WTC11 (cell line): Measurements from ENCODE around the gene BUD31. TPM values are rescaled to one million over a fixed set of nuclear protein-coding genes. Genes with fewer than 3 reads are reported as not detected.
A peak's percentile ranks its signal among the peaks of the same experiment; 100 is the strongest.
"Not testable (repeated sequence)": the region's sequence is repeated elsewhere in the genome, so short reads cannot be mapped to it uniquely, and the experiment has no call there.

Source experiments
- ATAC-seq: fragments of 200-7000 bp; cut with Tn5 transposase; 2 replicates; pipeline ENCODE4 v1.10.0; 2021; ENCODE audit warnings: mild to moderate bottlenecking, moderate library complexity
- CTCF ChIA-PET: fragments of 300-600 bp; sonication (Branson Sonifier 250); formaldehyde crosslinking; loops from one replicate; lab custom pipeline; 2021; ENCODE audit warnings: antibody characterized with exemption; lab: Charles Lee
- POLR2A ChIA-PET: fragments of 350-600 bp; sonication (Branson Sonifier 250); formaldehyde crosslinking; loops from one replicate; lab custom pipeline; 2021; ENCODE audit warnings: antibody characterized with exemption; lab: Charles Lee
- DNase-seq: peaks from one replicate; pipeline ENCODE4 v3.0.0; 2021; ENCODE audit warnings: low spot score
- H3K27ac Mint-ChIP-seq: 2 replicates; pipeline ENCODE4 v1.8.0; 2021; ENCODE audit warnings: mixed read lengths
- H3K27me3 Mint-ChIP-seq: 2 replicates; pipeline ENCODE4 v1.8.0; 2021; ENCODE audit warnings: low read depth, mild to moderate bottlenecking, moderate library complexity, mixed read lengths
- H3K36me3 Mint-ChIP-seq: 2 replicates; pipeline ENCODE4 v1.8.0; 2021; ENCODE audit warnings: mixed read lengths
- H3K4me1 Mint-ChIP-seq: 2 replicates; pipeline ENCODE4 v1.8.0; 2022; ENCODE audit warnings: mixed read lengths
- H3K4me3 Mint-ChIP-seq: 2 replicates; pipeline ENCODE4 v1.8.0; 2021; ENCODE audit warnings: mild to moderate bottlenecking, moderate library complexity, mixed read lengths
- H3K9me3 Mint-ChIP-seq: 2 replicates; pipeline ENCODE4 v1.8.0; 2021; ENCODE audit warnings: mixed read lengths
- ELF4 ChIP-seq: sonication (generic); formaldehyde crosslinking; IDR thresholded peaks from 2 replicates; pipeline ENCODE4 v1.8.1; 2022; ENCODE audit warnings: low read depth, mild to moderate bottlenecking, moderate library complexity, missing genetic modification reagents
- GABPB1 ChIP-seq: sonication (generic); formaldehyde crosslinking; IDR thresholded peaks from 2 replicates; pipeline ENCODE4 v1.8.1; 2023; ENCODE audit warnings: mild to moderate bottlenecking, missing genetic modification reagents
- NFATC4 ChIP-seq: fragments of 250-450 bp; sonication (Bioruptor Pico); IDR thresholded peaks from 2 replicates; pipeline ENCODE4 v1.9.0; 2021; ENCODE audit warnings: mild to moderate bottlenecking
- NR1H2 ChIP-seq: sonication (generic); formaldehyde crosslinking; IDR thresholded peaks from 2 replicates; pipeline ENCODE4 v1.9.0; 2021; ENCODE audit warnings: mild to moderate bottlenecking, moderate library complexity, missing genetic modification reagents
- OVOL2 ChIP-seq: fragments of 250-450 bp; sonication (Bioruptor Pico); IDR thresholded peaks from 2 replicates; pipeline ENCODE4 v1.9.0; 2021; ENCODE audit warnings: mild to moderate bottlenecking, borderline replicate concordance
- PRRX2 ChIP-seq: fragments of 250-450 bp; sonication (Bioruptor Pico); IDR thresholded peaks from 2 replicates; pipeline ENCODE4 v1.8.0; 2021; ENCODE audit warnings: mild to moderate bottlenecking
- RORB ChIP-seq: fragments of 250-450 bp; sonication (Bioruptor Pico); IDR thresholded peaks from 2 replicates; pipeline ENCODE4 v1.9.0; 2021; ENCODE audit warnings: mild to moderate bottlenecking
- SMAD3 ChIP-seq: sonication (generic); formaldehyde crosslinking; IDR thresholded peaks from 2 replicates; pipeline ENCODE4 v1.8.0; 2022; ENCODE audit warnings: missing genetic modification reagents, mild to moderate bottlenecking, borderline replicate concordance
- SMAD4 ChIP-seq: sonication (generic); formaldehyde crosslinking; IDR thresholded peaks from 2 replicates; pipeline ENCODE4 v1.8.0; 2022; ENCODE audit warnings: mild to moderate bottlenecking, missing genetic modification reagents
- TEAD1 ChIP-seq: sonication (generic); formaldehyde crosslinking; IDR thresholded peaks from 2 replicates; pipeline ENCODE4 v1.8.0; 2022; ENCODE audit warnings: mild to moderate bottlenecking, missing genetic modification reagents
- ZNF263 ChIP-seq: sonication (generic); formaldehyde crosslinking; IDR thresholded peaks from 2 replicates; pipeline ENCODE4 v1.8.1; 2022; ENCODE audit warnings: low read depth, mild to moderate bottlenecking, moderate library complexity, missing genetic modification reagents
- ZNF317 ChIP-seq: sonication (generic); formaldehyde crosslinking; IDR thresholded peaks from 2 replicates; pipeline ENCODE4 v1.8.1; 2023; ENCODE audit warnings: low read depth, mild to moderate bottlenecking, moderate library complexity, missing genetic modification reagents, borderline replicate concordance
- ZNF416 ChIP-seq: fragments of 250-450 bp; sonication (Bioruptor Pico); IDR thresholded peaks from 2 replicates; pipeline ENCODE4 v1.9.0; 2021; ENCODE audit warnings: mild to moderate bottlenecking, inconsistent platforms
- total RNA-seq: library from RNA; stranded (reverse); gene quantifications from 3 replicates; pipeline ENCODE4 v1.2.3, GENCODE V29; 2021
- TF ChIP-seq, protein P1 (sequence below): sonication (generic); formaldehyde crosslinking; IDR thresholded peaks from 2 replicates; pipeline ENCODE4 v1.8.1; 2023; ENCODE audit warnings: mild to moderate bottlenecking, moderate library complexity, missing genetic modification reagents
- TF ChIP-seq, protein P2 (sequence below): sonication (generic); formaldehyde crosslinking; IDR thresholded peaks from 2 replicates; pipeline ENCODE4 v1.8.0; 2022; ENCODE audit warnings: mild to moderate bottlenecking, missing genetic modification reagents
- TF ChIP-seq, protein P3 (sequence below): sonication (generic); formaldehyde crosslinking; IDR thresholded peaks from 2 replicates; pipeline ENCODE4 v1.8.0; 2023; ENCODE audit warnings: missing genetic modification reagents
- TF ChIP-seq, protein P4 (sequence below): fragments of 200-600 bp; IDR thresholded peaks from 2 replicates; pipeline ENCODE4 v1.8.0; 2022; ENCODE audit warnings: antibody characterized with exemption
- TF ChIP-seq, protein P5 (sequence below): sonication (generic); formaldehyde crosslinking; conservative IDR thresholded peaks from 2 replicates; pipeline ENCODE4 v1.8.1; 2022; ENCODE audit warnings: mild to moderate bottlenecking, missing genetic modification reagents
- TF ChIP-seq, protein P6 (sequence below): fragments of 250-450 bp; sonication (Bioruptor Pico); IDR thresholded peaks from 2 replicates; pipeline ENCODE4 v2.1.2; 2022; ENCODE audit warnings: mild to moderate bottlenecking, moderate library complexity
- TF ChIP-seq, protein P7 (sequence below): fragments of 250-450 bp; sonication (Bioruptor Pico); conservative IDR thresholded peaks from 2 replicates; pipeline ENCODE4 v1.9.0; 2021; ENCODE audit warnings: mild to moderate bottlenecking

Gene BUD31
- total RNA-seq, 1 experiment from 2014 or later = 98.7 TPM

DNA sequence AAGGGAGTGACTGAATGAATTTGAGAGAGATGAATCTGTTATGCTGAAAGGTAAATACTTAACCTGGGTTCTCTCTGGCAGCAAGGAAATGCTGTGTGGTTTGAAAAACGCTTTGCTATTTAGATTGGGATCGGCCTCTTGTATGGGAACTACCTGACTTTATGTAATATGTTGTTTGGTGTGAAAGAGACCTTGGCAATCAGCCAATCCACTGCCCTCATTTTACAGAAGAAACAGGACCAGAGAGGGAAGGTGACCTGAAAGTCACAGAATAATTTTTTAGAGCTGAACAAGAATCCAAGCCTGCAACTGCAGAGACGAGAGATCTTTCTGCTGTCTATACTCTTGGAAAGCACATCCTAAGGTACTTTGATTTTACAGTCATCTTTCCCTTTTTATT lies 1.0 kb downstream of the BUD31 start (continued):
- TF ChIP-seq, protein P1, sequence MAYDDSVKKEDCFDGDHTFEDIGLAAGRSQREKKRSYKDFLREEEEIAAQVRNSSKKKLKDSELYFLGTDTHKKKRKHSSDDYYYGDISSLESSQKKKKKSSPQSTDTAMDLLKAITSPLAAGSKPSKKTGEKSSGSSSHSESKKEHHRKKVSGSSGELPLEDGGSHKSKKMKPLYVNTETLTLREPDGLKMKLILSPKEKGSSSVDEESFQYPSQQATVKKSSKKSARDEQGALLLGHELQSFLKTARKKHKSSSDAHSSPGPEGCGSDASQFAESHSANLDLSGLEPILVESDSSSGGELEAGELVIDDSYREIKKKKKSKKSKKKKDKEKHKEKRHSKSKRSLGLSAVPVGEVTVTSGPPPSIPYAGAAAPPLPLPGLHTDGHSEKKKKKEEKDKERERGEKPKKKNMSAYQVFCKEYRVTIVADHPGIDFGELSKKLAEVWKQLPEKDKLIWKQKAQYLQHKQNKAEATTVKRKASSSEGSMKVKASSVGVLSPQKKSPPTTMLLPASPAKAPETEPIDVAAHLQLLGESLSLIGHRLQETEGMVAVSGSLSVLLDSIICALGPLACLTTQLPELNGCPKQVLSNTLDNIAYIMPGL (CRISPR knock-in tag) = no peak
- TF ChIP-seq SMAD3 (no peak), NFATC4 (CRISPR knock-in tag) (no peak), ZNF263 (CRISPR knock-in tag) (no peak)

DNA sequence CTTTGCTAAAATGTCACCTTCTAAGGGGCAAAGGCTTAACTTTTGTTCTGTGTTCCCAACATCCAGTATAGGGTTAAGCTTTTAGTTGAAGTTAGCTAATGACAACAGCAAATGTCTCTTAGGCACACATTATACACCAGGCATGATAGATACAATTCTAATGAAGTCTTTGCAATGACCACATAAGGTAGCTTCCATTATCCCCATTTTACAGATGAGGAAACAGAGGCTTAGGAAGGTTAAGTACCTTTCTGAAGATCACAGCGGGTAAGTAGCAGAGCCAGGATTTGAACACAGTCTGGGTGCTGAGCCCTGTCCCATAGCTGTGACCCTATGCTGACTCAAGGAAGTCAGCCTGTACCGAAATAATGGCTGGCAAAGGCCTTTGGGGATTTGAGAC lies 1.9 kb downstream of the BUD31 start:
- TF ChIP-seq GABPB1 (CRISPR knock-in tag) (no peak), ZNF317 (CRISPR knock-in tag) (no peak), NR1H2 (CRISPR knock-in tag) (no peak), SMAD4 (no peak), OVOL2 (CRISPR knock-in tag) (no peak), ELF4 (no peak)
- TF ChIP-seq, protein P2, sequence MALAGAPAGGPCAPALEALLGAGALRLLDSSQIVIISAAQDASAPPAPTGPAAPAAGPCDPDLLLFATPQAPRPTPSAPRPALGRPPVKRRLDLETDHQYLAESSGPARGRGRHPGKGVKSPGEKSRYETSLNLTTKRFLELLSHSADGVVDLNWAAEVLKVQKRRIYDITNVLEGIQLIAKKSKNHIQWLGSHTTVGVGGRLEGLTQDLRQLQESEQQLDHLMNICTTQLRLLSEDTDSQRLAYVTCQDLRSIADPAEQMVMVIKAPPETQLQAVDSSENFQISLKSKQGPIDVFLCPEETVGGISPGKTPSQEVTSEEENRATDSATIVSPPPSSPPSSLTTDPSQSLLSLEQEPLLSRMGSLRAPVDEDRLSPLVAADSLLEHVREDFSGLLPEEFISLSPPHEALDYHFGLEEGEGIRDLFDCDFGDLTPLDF (CRISPR knock-in tag) = no peak
- TF ChIP-seq, protein P3, sequence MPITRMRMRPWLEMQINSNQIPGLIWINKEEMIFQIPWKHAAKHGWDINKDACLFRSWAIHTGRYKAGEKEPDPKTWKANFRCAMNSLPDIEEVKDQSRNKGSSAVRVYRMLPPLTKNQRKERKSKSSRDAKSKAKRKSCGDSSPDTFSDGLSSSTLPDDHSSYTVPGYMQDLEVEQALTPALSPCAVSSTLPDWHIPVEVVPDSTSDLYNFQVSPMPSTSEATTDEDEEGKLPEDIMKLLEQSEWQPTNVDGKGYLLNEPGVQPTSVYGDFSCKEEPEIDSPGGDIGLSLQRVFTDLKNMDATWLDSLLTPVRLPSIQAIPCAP = no peak
- TF ChIP-seq, all 79 proteins: peak for 0
- CTCF ChIA-PET = interaction anchor here (2.4 kb wide), 1 partner anchor 11 kb away, joined by 5 read pairs; no protein-coding TSS in a partner anchor
- peak overlapping the region; percentile 99 for H3K4me3 Mint-ChIP-seq
- peaks cover 7% of the 10 kb centered on the region for H3K9me3 Mint-ChIP-seq
- peaks cover 46% of the 10 kb centered on the region for H3K36me3 Mint-ChIP-seq
- peaks cover 18% of the 10 kb centered on the region for H3K4me1 Mint-ChIP-seq
- peak overlapping the region; percentile 80; the same call in 1 of the 2 replicates for H3K27ac Mint-ChIP-seq
- ATAC-seq = no peak
- DNase-seq = no peak
- H3K27me3 Mint-ChIP-seq = no peaks in the 10 kb centered on the region
- POLR2A ChIA-PET = no interaction called here

DNA sequence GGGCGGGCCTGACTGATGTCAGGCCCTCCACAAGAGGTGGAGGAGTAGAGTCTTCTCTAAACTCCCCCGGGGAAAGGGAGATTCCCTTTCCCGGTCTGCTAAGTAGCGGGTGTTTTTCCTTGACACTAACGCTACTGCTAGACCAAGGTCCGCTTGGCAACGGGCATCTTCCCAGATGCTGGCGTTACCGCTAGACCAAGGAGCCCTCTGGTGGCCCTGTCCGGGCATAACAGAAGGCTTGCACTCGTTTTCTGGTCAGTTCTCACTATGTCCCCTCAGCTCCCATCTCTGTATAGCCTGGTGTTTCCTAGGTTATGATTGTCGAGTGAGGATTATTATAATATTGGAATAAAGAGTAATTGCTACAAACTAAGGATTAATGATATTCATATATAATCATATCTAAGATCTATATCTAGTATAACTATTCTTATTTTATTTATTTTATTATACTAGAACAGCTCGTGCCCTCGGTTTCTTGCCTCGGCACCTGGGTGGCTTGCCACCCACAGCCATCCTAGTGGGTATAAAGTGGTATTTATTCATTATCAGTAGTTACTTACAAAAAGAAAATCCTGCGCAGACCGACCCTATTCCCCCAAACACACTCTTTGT lies 6.9 kb downstream of the BUD31 start:
- not testable (repeated sequence) for H3K27ac Mint-ChIP-seq, H3K27me3 Mint-ChIP-seq, ATAC-seq, H3K4me1 Mint-ChIP-seq, H3K4me3 Mint-ChIP-seq, H3K9me3 Mint-ChIP-seq
- H3K36me3 Mint-ChIP-seq = peaks cover 83% of the 10 kb centered on the region
- ChIA-PET POLR2A (interaction anchor here (0.8 to 1.2 kb wide), 2 partner anchors 8 to 23 kb away, joined by 3 read pairs; no protein-coding TSS in a partner anchor), CTCF (interaction anchor here (0.6 to 1.2 kb wide), 4 partner anchors 8 to 50 kb away, joined by 3 to 6 read pairs (median 4); no protein-coding TSS in a partner anchor)
- TF ChIP-seq, protein P4, sequence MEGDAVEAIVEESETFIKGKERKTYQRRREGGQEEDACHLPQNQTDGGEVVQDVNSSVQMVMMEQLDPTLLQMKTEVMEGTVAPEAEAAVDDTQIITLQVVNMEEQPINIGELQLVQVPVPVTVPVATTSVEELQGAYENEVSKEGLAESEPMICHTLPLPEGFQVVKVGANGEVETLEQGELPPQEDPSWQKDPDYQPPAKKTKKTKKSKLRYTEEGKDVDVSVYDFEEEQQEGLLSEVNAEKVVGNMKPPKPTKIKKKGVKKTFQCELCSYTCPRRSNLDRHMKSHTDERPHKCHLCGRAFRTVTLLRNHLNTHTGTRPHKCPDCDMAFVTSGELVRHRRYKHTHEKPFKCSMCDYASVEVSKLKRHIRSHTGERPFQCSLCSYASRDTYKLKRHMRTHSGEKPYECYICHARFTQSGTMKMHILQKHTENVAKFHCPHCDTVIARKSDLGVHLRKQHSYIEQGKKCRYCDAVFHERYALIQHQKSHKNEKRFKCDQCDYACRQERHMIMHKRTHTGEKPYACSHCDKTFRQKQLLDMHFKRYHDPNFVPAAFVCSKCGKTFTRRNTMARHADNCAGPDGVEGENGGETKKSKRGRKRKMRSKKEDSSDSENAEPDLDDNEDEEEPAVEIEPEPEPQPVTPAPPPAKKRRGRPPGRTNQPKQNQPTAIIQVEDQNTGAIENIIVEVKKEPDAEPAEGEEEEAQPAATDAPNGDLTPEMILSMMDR = peak; percentile 47; the same call in 1 of the 2 replicates
- DNase-seq = peak; percentile 81

DNA sequence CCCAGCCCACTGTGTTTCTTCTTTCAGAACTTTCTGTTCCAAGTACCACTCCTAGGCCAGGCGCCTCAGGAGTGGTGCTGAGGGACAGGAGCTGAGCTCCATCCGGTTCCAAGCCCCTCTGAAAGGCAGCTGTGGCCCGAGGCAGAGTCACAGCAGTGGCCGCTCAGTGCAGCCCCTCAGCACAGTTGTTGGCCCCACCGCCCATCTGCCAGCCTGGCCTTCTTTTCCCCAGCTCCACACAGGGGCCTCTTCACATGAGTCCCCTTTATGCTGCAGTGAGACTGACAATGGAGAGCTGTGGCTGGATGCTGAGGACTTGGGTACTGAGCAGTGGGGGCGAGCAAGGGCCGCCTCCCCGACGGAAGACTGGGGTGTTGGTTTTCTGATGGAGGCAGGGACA lies 9.5 kb downstream of the BUD31 start:
- CTCF ChIA-PET = no interaction called here
- peaks cover 72% of the 10 kb centered on the region for H3K36me3 Mint-ChIP-seq
- no peak overlapping the region for H3K4me3 Mint-ChIP-seq
- TF ChIP-seq SMAD4 (no peak), RORB (no peak), NFATC4 (CRISPR knock-in tag) (no peak), ZNF416 (no peak), ELF4 (no peak), OVOL2 (CRISPR knock-in tag) (no peak), PRRX2 (CRISPR knock-in tag) (no peak), TEAD1 (CRISPR knock-in tag) (no peak)
- TF ChIP-seq, protein P5, sequence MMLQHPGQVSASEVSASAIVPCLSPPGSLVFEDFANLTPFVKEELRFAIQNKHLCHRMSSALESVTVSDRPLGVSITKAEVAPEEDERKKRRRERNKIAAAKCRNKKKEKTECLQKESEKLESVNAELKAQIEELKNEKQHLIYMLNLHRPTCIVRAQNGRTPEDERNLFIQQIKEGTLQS = no peak
- TF ChIP-seq, protein P6, sequence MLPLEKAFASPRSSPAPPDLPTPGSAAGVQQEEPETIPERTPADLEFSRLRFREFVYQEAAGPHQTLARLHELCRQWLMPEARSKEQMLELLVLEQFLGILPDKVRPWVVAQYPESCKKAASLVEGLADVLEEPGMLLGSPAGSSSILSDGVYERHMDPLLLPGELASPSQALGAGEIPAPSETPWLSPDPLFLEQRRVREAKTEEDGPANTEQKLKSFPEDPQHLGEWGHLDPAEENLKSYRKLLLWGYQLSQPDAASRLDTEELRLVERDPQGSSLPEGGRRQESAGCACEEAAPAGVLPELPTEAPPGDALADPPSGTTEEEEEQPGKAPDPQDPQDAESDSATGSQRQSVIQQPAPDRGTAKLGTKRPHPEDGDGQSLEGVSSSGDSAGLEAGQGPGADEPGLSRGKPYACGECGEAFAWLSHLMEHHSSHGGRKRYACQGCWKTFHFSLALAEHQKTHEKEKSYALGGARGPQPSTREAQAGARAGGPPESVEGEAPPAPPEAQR (CRISPR knock-in tag) = no peak
- TF ChIP-seq, protein P7, sequence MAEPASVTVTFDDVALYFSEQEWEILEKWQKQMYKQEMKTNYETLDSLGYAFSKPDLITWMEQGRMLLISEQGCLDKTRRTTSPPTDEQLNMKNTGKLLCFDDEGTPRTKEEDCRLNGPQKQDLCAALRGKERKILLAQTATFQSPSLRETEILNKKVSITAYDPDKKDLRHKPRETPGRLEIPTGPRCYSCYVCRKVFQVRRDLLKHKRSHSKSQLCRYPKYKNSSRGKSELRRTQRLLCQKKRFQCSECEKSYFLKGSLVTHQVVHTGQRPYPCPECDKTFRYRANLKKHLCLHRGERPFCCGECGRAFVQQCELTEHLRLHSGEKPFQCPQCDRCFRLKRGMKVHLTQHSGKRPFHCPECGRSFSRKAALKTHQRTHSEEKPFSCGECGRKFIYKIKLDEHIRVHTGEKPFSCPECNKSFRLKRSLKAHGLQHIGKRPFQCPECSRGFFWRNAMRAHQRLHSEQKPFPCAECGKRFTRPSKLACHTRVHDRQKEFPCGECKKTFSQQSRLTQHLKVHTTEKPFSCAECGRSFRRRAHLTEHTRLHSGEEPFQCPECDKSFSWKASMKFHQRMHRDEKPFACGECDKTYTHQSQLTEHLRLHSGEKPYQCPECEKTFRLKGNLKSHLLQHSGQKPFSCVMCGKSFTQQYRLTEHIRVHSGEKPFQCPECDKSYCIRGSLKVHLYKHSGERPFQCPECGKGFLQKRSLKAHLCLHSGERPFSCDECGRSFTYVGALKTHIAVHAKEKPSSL (CRISPR knock-in tag) = no peak
- no peak for ATAC-seq
- POLR2A ChIA-PET = interaction anchor here (1.0 kb wide), 1 partner anchor 10 kb away, joined by 4 read pairs; the partner anchor contains the start of genes BUD31 and PDAP1
- DNase-seq = no peak
- H3K9me3 Mint-ChIP-seq = peaks cover 7% of the 10 kb centered on the region
- H3K27ac Mint-ChIP-seq = no peak overlapping the region
- H3K4me1 Mint-ChIP-seq = peaks cover 9% of the 10 kb centered on the region
- H3K27me3 Mint-ChIP-seq = no peaks in the 10 kb centered on the region; the same call in 1 of the 2 replicates
